Mesothelial cell of epicardium (in vitro differentiated cells): ENCODE results near the gene CDPF1. TPM values are rescaled to one million over a fixed set of nuclear protein-coding genes. Genes with fewer than 3 reads are reported as not detected.
A peak's percentile ranks its signal among the peaks of the same experiment; 100 is the strongest.

ENCODE experiments used
- DNase-seq, 2 experiments: peaks; one replicate each; pipeline ENCODE4 v3.0.0; 2021; ENCODE audit warnings: low spot score in 2 of 2; ENCODE audit not compliant: unreplicated experiment in 2 of 2
- H3K27ac Mint-ChIP-seq: 2 replicates; pipeline ENCODE4 v1.8.0; 2021; ENCODE audit warnings: mixed read lengths
- H3K27me3 Mint-ChIP-seq: 2 replicates; pipeline ENCODE4 v1.8.0; 2021; ENCODE audit warnings: low read depth, mixed read lengths
- H3K36me3 Mint-ChIP-seq: 2 replicates; pipeline ENCODE4 v1.8.0; 2021; ENCODE audit warnings: mixed read lengths
- H3K4me1 Mint-ChIP-seq: 2 replicates; pipeline ENCODE4 v1.8.0; 2021; ENCODE audit warnings: mixed read lengths
- H3K4me3 Mint-ChIP-seq: 2 replicates; pipeline ENCODE4 v1.8.0; 2021; ENCODE audit warnings: mild to moderate bottlenecking, moderate library complexity, mixed read lengths
- H3K9me3 Mint-ChIP-seq: 2 replicates; pipeline ENCODE4 v1.8.0; 2021; ENCODE audit warnings: mixed read lengths
- total RNA-seq: library from RNA; stranded (reverse); gene quantifications from 3 replicates; pipeline ENCODE4 v1.2.1, GENCODE V29; 2021
- TF ChIP-seq, protein P1 (sequence below): fragments of 200-600 bp; sonication (generic); IDR thresholded peaks from one replicate; pipeline ENCODE4 v1.5.0; 2021; ENCODE audit warnings: antibody characterized with exemption; ENCODE audit not compliant: unreplicated experiment

CDPF1 gene
- total RNA-seq, 1 donor from 2014 or later = 12.8 TPM

DNA sequence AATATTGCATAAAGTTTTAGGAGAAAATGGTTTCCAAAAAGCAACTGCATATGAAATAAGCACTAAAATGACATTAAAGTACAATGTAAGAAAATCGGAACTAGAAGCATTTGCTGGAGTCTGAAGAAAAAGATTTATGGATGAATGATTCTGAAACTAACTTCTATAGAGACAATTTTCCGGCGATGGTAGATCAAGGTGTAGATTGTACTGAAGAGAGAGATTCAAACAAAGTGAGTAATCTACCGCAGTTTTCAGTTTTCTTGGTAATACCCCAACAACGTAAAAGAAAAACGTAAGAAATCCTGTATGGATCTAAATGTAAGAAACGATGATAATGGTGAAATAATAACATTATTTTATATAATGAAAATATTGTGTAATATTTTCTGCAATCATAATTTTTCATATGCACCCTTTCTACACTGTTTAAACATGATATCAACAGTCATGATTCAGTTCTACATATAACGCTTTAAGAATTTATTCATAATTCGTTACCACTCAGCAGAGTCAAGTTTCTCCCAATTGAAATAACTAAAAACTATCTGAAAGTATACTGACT is 1.8 kb upstream of the CDPF1 start:
- Mint-ChIP-seq H3K27ac (no peak overlapping the region), H3K36me3 (peaks cover 2% of the 10 kb centered on the region), H3K27me3 (no peaks in the 10 kb centered on the region), H3K9me3 (peaks cover 7% of the 10 kb centered on the region), H3K4me1 (peaks cover 14% of the 10 kb centered on the region), H3K4me3 (peak overlapping the region; percentile 68)
- TF ChIP-seq, protein P1, sequence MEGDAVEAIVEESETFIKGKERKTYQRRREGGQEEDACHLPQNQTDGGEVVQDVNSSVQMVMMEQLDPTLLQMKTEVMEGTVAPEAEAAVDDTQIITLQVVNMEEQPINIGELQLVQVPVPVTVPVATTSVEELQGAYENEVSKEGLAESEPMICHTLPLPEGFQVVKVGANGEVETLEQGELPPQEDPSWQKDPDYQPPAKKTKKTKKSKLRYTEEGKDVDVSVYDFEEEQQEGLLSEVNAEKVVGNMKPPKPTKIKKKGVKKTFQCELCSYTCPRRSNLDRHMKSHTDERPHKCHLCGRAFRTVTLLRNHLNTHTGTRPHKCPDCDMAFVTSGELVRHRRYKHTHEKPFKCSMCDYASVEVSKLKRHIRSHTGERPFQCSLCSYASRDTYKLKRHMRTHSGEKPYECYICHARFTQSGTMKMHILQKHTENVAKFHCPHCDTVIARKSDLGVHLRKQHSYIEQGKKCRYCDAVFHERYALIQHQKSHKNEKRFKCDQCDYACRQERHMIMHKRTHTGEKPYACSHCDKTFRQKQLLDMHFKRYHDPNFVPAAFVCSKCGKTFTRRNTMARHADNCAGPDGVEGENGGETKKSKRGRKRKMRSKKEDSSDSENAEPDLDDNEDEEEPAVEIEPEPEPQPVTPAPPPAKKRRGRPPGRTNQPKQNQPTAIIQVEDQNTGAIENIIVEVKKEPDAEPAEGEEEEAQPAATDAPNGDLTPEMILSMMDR = no peak
- DNase-seq = no peak

DNA sequence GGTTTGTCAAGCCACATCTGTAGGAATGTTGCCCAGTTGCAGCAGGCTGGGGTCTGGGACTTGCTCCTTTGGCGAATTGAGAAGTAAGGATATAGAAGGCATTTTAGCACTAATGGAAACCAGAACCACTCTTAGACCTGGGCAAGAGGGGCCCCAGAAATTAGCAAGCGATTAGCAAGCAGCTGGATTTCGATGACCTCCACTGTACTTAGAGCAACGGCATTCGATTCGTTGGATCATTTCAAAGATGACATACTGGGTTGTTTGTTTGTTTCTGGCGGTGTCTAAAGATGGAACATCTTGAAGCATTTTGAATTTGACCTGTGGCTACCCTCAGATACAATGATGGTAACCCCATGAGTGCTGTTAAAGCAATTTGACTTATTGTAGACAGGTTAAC is 1.2 kb upstream of the CDPF1 start:
- Mint-ChIP-seq H3K27ac (no peak overlapping the region), H3K4me1 (peaks cover 14% of the 10 kb centered on the region), H3K36me3 (peaks cover 2% of the 10 kb centered on the region), H3K9me3 (peaks cover 1% of the 10 kb centered on the region), H3K27me3 (no peaks in the 10 kb centered on the region), H3K4me3 (peak overlapping the region; percentile 68)
- DNase-seq = no peak
- TF ChIP-seq, protein P1 = no peak

DNA sequence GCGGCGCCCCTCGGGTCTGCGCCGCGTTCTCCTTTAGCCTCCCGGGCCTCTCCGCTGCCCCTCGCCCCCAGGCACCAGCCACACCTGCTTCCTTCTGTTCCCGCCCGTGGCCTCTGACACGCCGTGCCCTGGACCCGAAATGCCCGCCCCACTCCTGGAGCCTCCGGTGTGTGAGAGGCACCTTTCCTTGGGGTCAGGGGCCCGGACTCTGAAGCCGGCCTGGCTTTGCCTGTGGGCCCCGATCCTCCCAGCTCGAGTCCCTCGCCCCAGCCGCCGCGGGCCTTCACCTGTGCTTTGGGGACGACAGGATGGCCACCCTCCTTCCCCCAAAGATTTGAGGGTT is 661 bp upstream of the CDPF1 start:
- H3K4me3 Mint-ChIP-seq = peak overlapping the region; percentile 68
- H3K4me1 Mint-ChIP-seq = peaks cover 14% of the 10 kb centered on the region
- H3K27ac Mint-ChIP-seq = no peak overlapping the region
- DNase-seq = no peak
- H3K27me3 Mint-ChIP-seq = no peaks in the 10 kb centered on the region
- no peaks in the 10 kb centered on the region for H3K9me3 Mint-ChIP-seq
- H3K36me3 Mint-ChIP-seq = peaks cover 2% of the 10 kb centered on the region
- TF ChIP-seq, protein P1 = no peak

DNA sequence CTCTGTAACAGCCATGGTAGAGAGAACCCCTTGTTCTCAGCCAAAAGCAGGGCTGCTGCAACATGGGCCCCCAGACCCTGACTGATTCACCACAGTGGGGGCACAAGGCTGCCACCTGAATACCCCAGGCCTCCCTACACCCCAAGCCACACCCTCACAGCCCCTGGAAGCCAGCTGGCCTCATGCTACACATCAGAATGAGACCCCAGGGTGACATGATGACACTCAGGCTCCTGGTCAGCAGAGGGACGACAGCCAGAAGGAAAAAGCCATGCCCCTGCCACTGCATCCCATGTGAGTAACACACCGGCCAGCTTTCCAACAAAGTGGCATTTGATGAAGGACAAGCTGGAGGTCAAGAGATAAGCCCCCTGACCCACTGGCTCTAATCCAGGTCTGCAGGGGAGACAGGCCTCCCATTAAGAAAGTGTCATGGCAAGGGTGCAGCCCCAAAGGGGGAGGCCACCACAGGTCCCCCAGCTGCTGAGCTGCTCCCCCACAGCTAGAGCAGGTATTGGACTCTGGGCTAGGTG is 2.6 kb downstream of the CDPF1 start:
- Mint-ChIP-seq H3K9me3 (no peaks in the 10 kb centered on the region), H3K27me3 (no peaks in the 10 kb centered on the region), H3K4me3 (no peak overlapping the region), H3K4me1 (peaks cover 14% of the 10 kb centered on the region), H3K36me3 (peaks cover 3% of the 10 kb centered on the region), H3K27ac (no peak overlapping the region)
- TF ChIP-seq, protein P1 = no peak
- no peak for DNase-seq

DNA sequence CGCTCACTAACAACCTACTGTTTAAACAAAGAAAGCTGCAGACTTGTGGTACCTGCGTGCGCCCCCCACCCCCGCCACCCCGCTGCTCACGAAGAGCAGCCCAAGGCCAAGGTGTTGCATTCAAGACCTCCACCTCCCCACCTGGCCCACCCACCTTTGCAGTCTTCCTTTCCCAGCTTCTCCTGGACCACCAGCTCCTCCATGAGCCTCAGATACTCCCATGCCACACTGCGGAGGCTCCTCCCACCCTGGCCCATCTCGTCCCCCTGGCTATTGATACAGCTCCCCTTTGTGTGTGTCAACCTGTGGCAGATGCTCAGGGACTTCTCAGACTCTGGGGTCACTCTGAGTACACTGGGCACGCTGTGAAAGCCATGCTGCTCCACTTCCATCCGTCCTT is 3.9 kb downstream of the CDPF1 start:
- Mint-ChIP-seq H3K4me1 (peaks cover 8% of the 10 kb centered on the region), H3K4me3 (no peak overlapping the region), H3K27ac (no peak overlapping the region), H3K36me3 (peaks cover 3% of the 10 kb centered on the region), H3K9me3 (no peaks in the 10 kb centered on the region), H3K27me3 (no peaks in the 10 kb centered on the region)
- TF ChIP-seq, protein P1 = no peak
- no peak for DNase-seq

DNA sequence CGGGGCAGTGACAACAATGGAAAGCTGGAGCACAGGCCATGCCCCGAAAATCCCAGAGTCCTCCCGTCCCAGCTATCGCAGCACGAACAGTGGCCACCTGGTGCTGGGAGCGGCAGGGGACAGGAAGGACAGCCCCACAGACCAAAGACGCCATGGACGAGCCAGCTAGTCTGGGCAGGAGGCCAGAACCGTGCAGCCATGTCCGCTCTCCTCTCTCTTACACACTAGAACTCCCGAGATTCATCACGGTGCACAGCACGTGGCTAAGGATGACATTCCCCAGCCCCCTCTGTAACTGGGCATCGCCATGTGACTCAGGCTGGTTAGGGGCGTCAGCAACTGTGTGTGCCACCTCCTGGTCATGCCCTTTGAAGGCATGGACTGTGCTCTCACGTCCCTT is 4.6 kb downstream of the CDPF1 start:
- Mint-ChIP-seq H3K27me3 (no peaks in the 10 kb centered on the region), H3K9me3 (no peaks in the 10 kb centered on the region), H3K4me1 (peaks cover 6% of the 10 kb centered on the region), H3K27ac (no peak overlapping the region), H3K36me3 (peaks cover 3% of the 10 kb centered on the region), H3K4me3 (no peak overlapping the region)
- TF ChIP-seq, protein P1 = no peak
- no peak for DNase-seq
